Measurements from ENCODE around the gene SPAST. TPM values are rescaled to one million over a fixed set of nuclear protein-coding genes. Genes with fewer than 3 reads are reported as not detected.
"Not testable (repeated sequence)": the region's sequence is repeated elsewhere in the genome, so short reads cannot be mapped to it uniquely, and the experiment has no call there.

The SPAST gene
- total RNA-seq, 2 experiments from 2014 or later = 7.0 to 7.4 TPM

- peak overlapping the region; percentile 30 for H3K4me3 Mint-ChIP-seq
- CTCF ChIA-PET = no interaction called here
- peaks cover 22% of the 10 kb centered on the region for H3K36me3 Mint-ChIP-seq (ENCODE audit: low read depth)
Observed at GRCh38 chr2:32161296-32161695, 97.9 kb downstream of the SPAST start.

GRCh38 chr2:32164254-32164653 lies 100.9 kb downstream of the SPAST start:
- H3K27me3 Mint-ChIP-seq; DNase-seq; H3K9me3 ChIP-seq (ENCODE audit: control insufficient read depth in 1 of 2, insufficient read depth in 1 of 2, low read length in 2 of 2); H3K9me3 Mint-ChIP-seq; POLR2A ChIA-PET; H3K27ac ChIP-seq (ENCODE audit: low read depth in 1 of 2, low read length in 2 of 2); H3K4me1 ChIP-seq (ENCODE audit: insufficient read depth, low read length); H3K4me3 ChIP-seq (ENCODE audit: low read length); ATAC-seq (ENCODE audit: poor library complexity); H3K27me3 ChIP-seq (ENCODE audit: control insufficient read depth in 1 of 2, insufficient read depth in 2 of 2, low read length in 2 of 2); H3K36me3 ChIP-seq (ENCODE audit: insufficient read depth, low read length): not testable (repeated sequence)
- Mint-ChIP-seq H3K27ac (peak overlapping the region; percentile 93), H3K36me3 (ENCODE audit: low read depth) (peaks cover 22% of the 10 kb centered on the region), H3K4me3 (peak overlapping the region; percentile 77), H3K4me1 (ENCODE audit: low read depth) (peaks cover 38% of the 10 kb centered on the region)
- CTCF ChIA-PET = interaction anchor here (0.7 kb wide), 1 partner anchor 170 kb away, joined by 4 read pairs; no protein-coding TSS in a partner anchor
- intact Hi-C loops (cut with DNase I, micrococcal nuclease) = loop anchor here (2.0 to 10.0 kb wide), 4 partner anchors 113 to 929 kb away; partner anchors contain the start of genes EHD3 (in 1 of the 2) and YIPF4 (in 1 of the 2)

More at GRCh38 chr2:32161296-32161695, 97.9 kb downstream of the SPAST start:
- intact Hi-C loops (cut with DNase I, micrococcal nuclease) = loop anchor here (5.0 to 10.0 kb wide), 3 partner anchors 154 to 926 kb away; partner anchors contain the start of gene EHD3 (in 1 of the 2)
- H3K4me1 ChIP-seq (ENCODE audit: insufficient read depth, low read length) = no peaks in the 10 kb centered on the region
- TF ChIP-seq CTCF (IDR thresholded peaks at IDR 0.05) = no peak
- H3K4me3 ChIP-seq (ENCODE audit: low read length) = no peak overlapping the region
- Mint-ChIP-seq H3K9me3 (no peaks in the 10 kb centered on the region), H3K27ac (no peak overlapping the region), H3K27me3 (no peaks in the 10 kb centered on the region), H3K4me1 (ENCODE audit: low read depth) (peaks cover 18% of the 10 kb centered on the region)
- H3K27me3 ChIP-seq (ENCODE audit: control insufficient read depth in 1 of 2, insufficient read depth in 2 of 2, low read length in 2 of 2) = no peaks in the 10 kb centered on the region
- ATAC-seq (ENCODE audit: poor library complexity) (no peak), DNase-seq (no peak)
- H3K36me3 ChIP-seq (ENCODE audit: insufficient read depth, low read length) = no peaks in the 10 kb centered on the region
- H3K27ac ChIP-seq (ENCODE audit: low read depth in 1 of 2, low read length in 2 of 2) = no peak overlapping the region
- POLR2A ChIA-PET = no interaction called here
- H3K9me3 ChIP-seq (ENCODE audit: control insufficient read depth in 1 of 2, insufficient read depth in 1 of 2, low read length in 2 of 2) = no peaks in the 10 kb centered on the region

GRCh38 chr2:32165027-32165347 lies 101.6 kb downstream of the SPAST start:
- H3K9me3 ChIP-seq (ENCODE audit: control insufficient read depth in 1 of 2, insufficient read depth in 1 of 2, low read length in 2 of 2); H3K27me3 Mint-ChIP-seq; H3K36me3 ChIP-seq (ENCODE audit: insufficient read depth, low read length); H3K9me3 Mint-ChIP-seq; H3K4me1 ChIP-seq (ENCODE audit: insufficient read depth, low read length); CTCF ChIA-PET; ATAC-seq (ENCODE audit: poor library complexity); H3K27me3 ChIP-seq (ENCODE audit: control insufficient read depth in 1 of 2, insufficient read depth in 2 of 2, low read length in 2 of 2): not testable (repeated sequence)
- Histone ChIP-seq H3K4me3 (ENCODE audit: low read length) (peak overlapping the region; percentile 74), H3K27ac (ENCODE audit: low read depth in 1 of 2, low read length in 2 of 2) (peak overlapping the region in 1 of 2 donors; percentile 80)
- DNase-seq = peak in 1 of 14 experiments; percentile 5
- Mint-ChIP-seq H3K4me1 (ENCODE audit: low read depth) (peaks cover 39% of the 10 kb centered on the region), H3K27ac (peak overlapping the region; percentile 93), H3K36me3 (ENCODE audit: low read depth) (peaks cover 22% of the 10 kb centered on the region), H3K4me3 (peak overlapping the region; percentile 96)
- intact Hi-C loops (cut with DNase I, micrococcal nuclease) = loop anchor here (1.0 to 10.0 kb wide), 4 partner anchors 102 to 930 kb away; partner anchors contain the start of genes SPAST (in 2 of the 2), EHD3 (in 1 of the 2) and YIPF4 (in 1 of the 2)
- POLR2A ChIA-PET = interaction anchor here (0.5 to 1.5 kb wide), 6 partner anchors 78 to 156 kb away, joined by 3 to 15 read pairs (median 4); partner anchors contain the start of genes DPY30, SPAST and YIPF4

- ChIA-PET CTCF (interaction anchor here (0.6 kb wide), 1 partner anchor 12 kb away, joined by 4 read pairs; no protein-coding TSS in a partner anchor), POLR2A (interaction anchor here (0.6 to 1.5 kb wide), 11 partner anchors 25 to 462 kb away, joined by 3 to 15 read pairs (median 4); partner anchors contain the start of genes DPY30, MEMO1, SPAST and TTC27)
- no peaks in the 10 kb centered on the region for H3K36me3 ChIP-seq (ENCODE audit: insufficient read depth, low read length)
- no peak for DNase-seq
- ATAC-seq (ENCODE audit: poor library complexity) = no peak
- Mint-ChIP-seq H3K9me3 (no peaks in the 10 kb centered on the region), H3K27me3 (no peaks in the 10 kb centered on the region), H3K4me1 (ENCODE audit: low read depth) (peaks cover 44% of the 10 kb centered on the region), H3K4me3 (peak overlapping the region; percentile 96), H3K36me3 (ENCODE audit: low read depth) (peaks cover 22% of the 10 kb centered on the region), H3K27ac (peak overlapping the region; percentile 93)
- peak overlapping the region; percentile 72 to 80 for H3K27ac ChIP-seq (ENCODE audit: low read depth in 1 of 2, low read length in 2 of 2)
- H3K4me1 ChIP-seq (ENCODE audit: insufficient read depth, low read length) = peaks cover 4% of the 10 kb centered on the region
- H3K9me3 ChIP-seq (ENCODE audit: control insufficient read depth in 1 of 2, insufficient read depth in 1 of 2, low read length in 2 of 2) = no peaks in the 10 kb centered on the region
- TF ChIP-seq CTCF (IDR thresholded peaks at IDR 0.05) = no peak
- H3K4me3 ChIP-seq (ENCODE audit: low read length) = peak overlapping the region; percentile 74
- intact Hi-C loops (cut with DNase I, micrococcal nuclease) = loop anchor here (2.0 to 10.0 kb wide), 4 partner anchors 161 to 1433 kb away; partner anchors contain the start of genes EHD3 (in 1 of the 2) and FAM98A (in 1 of the 2)
- H3K27me3 ChIP-seq (ENCODE audit: control insufficient read depth in 1 of 2, insufficient read depth in 2 of 2, low read length in 2 of 2) = no peaks in the 10 kb centered on the region
Observed at GRCh38 chr2:32166115-32166574, 102.8 kb downstream of the SPAST start.

All from CD4-positive, alpha-beta T cell (primary cell).